HepG2 (cell line): ENCODE results near the gene SLC17A9. TPM values are rescaled to one million over a fixed set of nuclear protein-coding genes. Genes with fewer than 3 reads are reported as not detected.

Source experiments
- HIVEP1 ChIP-seq: sonication (generic); formaldehyde crosslinking; IDR thresholded peaks from 2 replicates; pipeline ENCODE4 v1.4.0; 2020; ENCODE audit warnings: mild to moderate bottlenecking, missing genetic modification reagents
- KDM2A ChIP-seq: sonication (generic); formaldehyde crosslinking; IDR thresholded peaks from 2 replicates; pipeline ENCODE4 v1.4.0; 2020; ENCODE audit warnings: low read depth, missing genetic modification reagents, borderline replicate concordance
- KDM5B ChIP-seq: sonication (generic); formaldehyde crosslinking; IDR thresholded peaks from 2 replicates; pipeline ENCODE4 v1.4.0; 2020; ENCODE audit warnings: missing genetic modification reagents, mild to moderate bottlenecking, borderline replicate concordance
- KMT2B ChIP-seq: IDR thresholded peaks from 2 replicates; pipeline ENCODE4 v1.6.1; 2016; ENCODE audit warnings: missing genetic modification reagents, missing compliant biosample characterization
- MIER3 ChIP-seq: IDR thresholded peaks from 2 replicates; pipeline ENCODE4 v1.6.1; 2016; ENCODE audit warnings: missing compliant biosample characterization, borderline replicate concordance
- SMARCC2 ChIP-seq: fragments of 450-650 bp; IDR thresholded peaks from 2 replicates; pipeline ENCODE4 v1.6.1; 2017; ENCODE audit warnings: antibody characterized with exemption, mild to moderate bottlenecking
- SOX6 ChIP-seq, 2 experiments: fragments of 450-650 bp in 1 of 2; sonication (generic) in 1 of 2; formaldehyde crosslinking in 1 of 2; IDR thresholded peaks; 2 replicates each; pipeline versions ENCODE4 v1.4.0 to v1.6.1; 2017 to 2020; ENCODE audit warnings: antibody characterized with exemption in 1 of 2, mild to moderate bottlenecking in 1 of 2, missing genetic modification reagents in 1 of 2
- SP140L ChIP-seq: sonication (generic); formaldehyde crosslinking; IDR thresholded peaks from 2 replicates; pipeline ENCODE4 v1.4.0; 2020; ENCODE audit warnings: missing genetic modification reagents, borderline replicate concordance
- ZBTB8A ChIP-seq: sonication (generic); formaldehyde crosslinking; IDR thresholded peaks from 2 replicates; pipeline ENCODE4 v1.4.0; 2020; ENCODE audit warnings: mild to moderate bottlenecking, low read depth, missing genetic modification reagents, borderline replicate concordance
- ZFP36L1 ChIP-seq: sonication (generic); formaldehyde crosslinking; IDR thresholded peaks from 2 replicates; pipeline ENCODE4 v1.8.0; 2022; ENCODE audit warnings: mild to moderate bottlenecking, missing genetic modification reagents, moderate library complexity
- ZNF788 ChIP-seq: sonication (generic); formaldehyde crosslinking; IDR thresholded peaks from 2 replicates; pipeline ENCODE4 v1.5.0; 2020; ENCODE audit warnings: mild to moderate bottlenecking, missing genetic modification reagents, borderline replicate concordance
- polyA plus RNA-seq, 8 experiments: library from polyadenylated mRNA; depleted of rRNA in 3 of 8; stranded (reverse) in 7 of 8; unstranded in 1 of 8; fragments of >200 nt; fragmentation: Illumina TruSeq in 4 of 8; extraction: Trizol in 4 of 8; gene quantifications; 2 replicates each; pipeline versions ENCODE4 v1.2.1 to v1.2.3, GENCODE V29; 2011 to 2016; ENCODE audit warnings: low read depth in 4 of 8, missing spikeins in 1 of 8, mixed read lengths in 1 of 8; ENCODE audit not compliant: insufficient read depth in 1 of 8
- total RNA-seq, 5 experiments: library from RNA; depleted of rRNA; stranded (reverse); fragments of >200 nt; fragmentation: Illumina TruSeq; extraction: Trizol; gene quantifications; 2 replicates each; pipeline ENCODE4 v1.2.3, GENCODE V29; 2016; ENCODE audit warnings: low read depth in 1 of 5
- TF ChIP-seq, protein P1 (sequence below): sonication (generic); formaldehyde crosslinking; IDR thresholded peaks from 2 replicates; pipeline ENCODE4 v1.4.0; 2020; ENCODE audit warnings: missing genetic modification reagents, borderline replicate concordance
- TF ChIP-seq, protein P2 (sequence below): sonication (generic); formaldehyde crosslinking; IDR thresholded peaks from 2 replicates; pipeline ENCODE4 v1.4.0; 2020; ENCODE audit warnings: mild to moderate bottlenecking, missing genetic modification reagents
- TF ChIP-seq, protein P3 (sequence below): sonication (generic); formaldehyde crosslinking; IDR thresholded peaks from 2 replicates; pipeline ENCODE4 v1.4.0; 2020; ENCODE audit warnings: missing genetic modification reagents

Gene SLC17A9
- total and polyA plus RNA-seq, 2 of the 13 experiments (the other 11 are each of a cell fraction or from before 2014, with no cell fraction given) = 110 to 191 TPM

- TF ChIP-seq SMARCC2 = 0 out of 2 replicates have a peak, but pooled peaks have one; percentile 1
- no peak for TF ChIP-seq ZBTB8A (CRISPR knock-in tag)
- peak; percentile 100; the same call in 1 of the 2 replicates for TF ChIP-seq MIER3 (CRISPR knock-in tag)
- TF ChIP-seq, protein P1, sequence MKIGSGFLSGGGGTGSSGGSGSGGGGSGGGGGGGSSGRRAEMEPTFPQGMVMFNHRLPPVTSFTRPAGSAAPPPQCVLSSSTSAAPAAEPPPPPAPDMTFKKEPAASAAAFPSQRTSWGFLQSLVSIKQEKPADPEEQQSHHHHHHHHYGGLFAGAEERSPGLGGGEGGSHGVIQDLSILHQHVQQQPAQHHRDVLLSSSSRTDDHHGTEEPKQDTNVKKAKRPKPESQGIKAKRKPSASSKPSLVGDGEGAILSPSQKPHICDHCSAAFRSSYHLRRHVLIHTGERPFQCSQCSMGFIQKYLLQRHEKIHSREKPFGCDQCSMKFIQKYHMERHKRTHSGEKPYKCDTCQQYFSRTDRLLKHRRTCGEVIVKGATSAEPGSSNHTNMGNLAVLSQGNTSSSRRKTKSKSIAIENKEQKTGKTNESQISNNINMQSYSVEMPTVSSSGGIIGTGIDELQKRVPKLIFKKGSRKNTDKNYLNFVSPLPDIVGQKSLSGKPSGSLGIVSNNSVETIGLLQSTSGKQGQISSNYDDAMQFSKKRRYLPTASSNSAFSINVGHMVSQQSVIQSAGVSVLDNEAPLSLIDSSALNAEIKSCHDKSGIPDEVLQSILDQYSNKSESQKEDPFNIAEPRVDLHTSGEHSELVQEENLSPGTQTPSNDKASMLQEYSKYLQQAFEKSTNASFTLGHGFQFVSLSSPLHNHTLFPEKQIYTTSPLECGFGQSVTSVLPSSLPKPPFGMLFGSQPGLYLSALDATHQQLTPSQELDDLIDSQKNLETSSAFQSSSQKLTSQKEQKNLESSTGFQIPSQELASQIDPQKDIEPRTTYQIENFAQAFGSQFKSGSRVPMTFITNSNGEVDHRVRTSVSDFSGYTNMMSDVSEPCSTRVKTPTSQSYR = peak; percentile 100
- TF ChIP-seq, protein P2, sequence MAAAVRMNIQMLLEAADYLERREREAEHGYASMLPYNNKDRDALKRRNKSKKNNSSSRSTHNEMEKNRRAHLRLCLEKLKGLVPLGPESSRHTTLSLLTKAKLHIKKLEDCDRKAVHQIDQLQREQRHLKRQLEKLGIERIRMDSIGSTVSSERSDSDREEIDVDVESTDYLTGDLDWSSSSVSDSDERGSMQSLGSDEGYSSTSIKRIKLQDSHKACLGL (CRISPR knock-in tag) = peak; percentile 42; the same call in 1 of the 2 replicates
- TF ChIP-seq ZFP36L1 (CRISPR knock-in tag) = peak; percentile 46; the same call in 1 of the 2 replicates
- TF ChIP-seq SP140L (CRISPR knock-in tag) = no peak
- 0 out of 2 replicates have a peak, but pooled peaks have one; percentile 74 for TF ChIP-seq KMT2B (CRISPR knock-in tag)
- no peak for TF ChIP-seq SOX6 (IDR thresholded peaks at IDR 0.05)
- peak; percentile 96 for TF ChIP-seq SOX6 (CRISPR knock-in tag; IDR thresholded peaks at IDR 0.05)
- TF ChIP-seq ZNF788 (CRISPR knock-in tag) = peak; percentile 98
- TF ChIP-seq KDM2A (CRISPR knock-in tag) = peak; percentile 80; the same call in 1 of the 2 replicates
- TF ChIP-seq, protein P3, sequence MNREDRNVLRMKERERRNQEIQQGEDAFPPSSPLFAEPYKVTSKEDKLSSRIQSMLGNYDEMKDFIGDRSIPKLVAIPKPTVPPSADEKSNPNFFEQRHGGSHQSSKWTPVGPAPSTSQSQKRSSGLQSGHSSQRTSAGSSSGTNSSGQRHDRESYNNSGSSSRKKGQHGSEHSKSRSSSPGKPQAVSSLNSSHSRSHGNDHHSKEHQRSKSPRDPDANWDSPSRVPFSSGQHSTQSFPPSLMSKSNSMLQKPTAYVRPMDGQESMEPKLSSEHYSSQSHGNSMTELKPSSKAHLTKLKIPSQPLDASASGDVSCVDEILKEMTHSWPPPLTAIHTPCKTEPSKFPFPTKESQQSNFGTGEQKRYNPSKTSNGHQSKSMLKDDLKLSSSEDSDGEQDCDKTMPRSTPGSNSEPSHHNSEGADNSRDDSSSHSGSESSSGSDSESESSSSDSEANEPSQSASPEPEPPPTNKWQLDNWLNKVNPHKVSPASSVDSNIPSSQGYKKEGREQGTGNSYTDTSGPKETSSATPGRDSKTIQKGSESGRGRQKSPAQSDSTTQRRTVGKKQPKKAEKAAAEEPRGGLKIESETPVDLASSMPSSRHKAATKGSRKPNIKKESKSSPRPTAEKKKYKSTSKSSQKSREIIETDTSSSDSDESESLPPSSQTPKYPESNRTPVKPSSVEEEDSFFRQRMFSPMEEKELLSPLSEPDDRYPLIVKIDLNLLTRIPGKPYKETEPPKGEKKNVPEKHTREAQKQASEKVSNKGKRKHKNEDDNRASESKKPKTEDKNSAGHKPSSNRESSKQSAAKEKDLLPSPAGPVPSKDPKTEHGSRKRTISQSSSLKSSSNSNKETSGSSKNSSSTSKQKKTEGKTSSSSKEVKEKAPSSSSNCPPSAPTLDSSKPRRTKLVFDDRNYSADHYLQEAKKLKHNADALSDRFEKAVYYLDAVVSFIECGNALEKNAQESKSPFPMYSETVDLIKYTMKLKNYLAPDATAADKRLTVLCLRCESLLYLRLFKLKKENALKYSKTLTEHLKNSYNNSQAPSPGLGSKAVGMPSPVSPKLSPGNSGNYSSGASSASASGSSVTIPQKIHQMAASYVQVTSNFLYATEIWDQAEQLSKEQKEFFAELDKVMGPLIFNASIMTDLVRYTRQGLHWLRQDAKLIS (CRISPR knock-in tag) = no peak
- TF ChIP-seq KDM5B (CRISPR knock-in tag) = peak; percentile 72; the same call in 1 of the 2 replicates
- TF ChIP-seq HIVEP1 (CRISPR knock-in tag) = peak; percentile 67; the same call in 1 of the 2 replicates
Observed at GRCh38 chr20:62916703-62917476, 35.6 kb upstream of the SLC17A9 start (continued).
